GM19328 (cell line): Measurements from ENCODE around the gene KCNAB1.

Experiments
- ATAC-seq: cut with Tn5 transposase; IDR thresholded peaks from one replicate; pipeline ENCODE4 v1.9.1; 2021; ENCODE audit warnings: mild to moderate bottlenecking, moderate library complexity; ENCODE audit not compliant: unreplicated experiment

Gene KCNAB1

DNA sequence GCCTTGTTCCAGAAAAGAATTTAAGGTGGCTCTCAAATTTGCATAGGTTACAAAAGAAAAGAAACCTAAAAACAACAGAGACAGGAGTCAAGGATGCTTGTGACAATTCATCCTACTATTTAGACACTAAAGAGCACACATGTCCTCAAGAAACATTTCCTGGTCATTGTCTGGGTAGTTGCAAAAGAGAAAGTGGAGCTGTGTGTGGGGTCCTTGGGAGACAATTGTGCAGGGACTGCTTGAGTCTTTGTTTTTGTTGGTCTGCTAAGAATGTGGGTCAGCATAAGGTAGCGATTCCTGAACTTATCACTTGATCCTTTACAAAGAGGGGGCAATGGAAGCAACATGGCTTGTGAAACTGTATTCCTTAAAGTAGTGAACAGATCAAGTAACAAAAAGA lies 185.3 kb downstream of the KCNAB1 start:
- no peak for ATAC-seq

DNA sequence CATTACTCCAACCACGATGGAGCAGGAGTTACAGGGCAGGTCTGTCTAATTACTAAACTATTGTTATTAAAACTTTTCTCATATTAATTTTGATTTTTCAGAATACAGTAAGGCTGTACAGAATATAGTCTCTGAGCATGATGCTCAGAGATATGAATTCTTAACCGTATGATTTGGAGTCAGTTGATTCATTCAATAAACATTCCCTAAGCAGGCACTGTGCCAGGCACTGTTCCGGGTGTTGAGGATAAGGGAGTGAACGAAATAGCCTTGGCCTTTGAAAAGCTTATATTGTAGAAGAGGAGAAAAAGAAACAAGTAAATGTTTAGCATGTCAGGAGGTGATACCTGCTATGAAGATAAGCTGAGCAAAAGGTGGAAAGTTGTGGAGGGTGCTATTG lies 187.3 kb downstream of the KCNAB1 start:
- ATAC-seq = no peak

DNA sequence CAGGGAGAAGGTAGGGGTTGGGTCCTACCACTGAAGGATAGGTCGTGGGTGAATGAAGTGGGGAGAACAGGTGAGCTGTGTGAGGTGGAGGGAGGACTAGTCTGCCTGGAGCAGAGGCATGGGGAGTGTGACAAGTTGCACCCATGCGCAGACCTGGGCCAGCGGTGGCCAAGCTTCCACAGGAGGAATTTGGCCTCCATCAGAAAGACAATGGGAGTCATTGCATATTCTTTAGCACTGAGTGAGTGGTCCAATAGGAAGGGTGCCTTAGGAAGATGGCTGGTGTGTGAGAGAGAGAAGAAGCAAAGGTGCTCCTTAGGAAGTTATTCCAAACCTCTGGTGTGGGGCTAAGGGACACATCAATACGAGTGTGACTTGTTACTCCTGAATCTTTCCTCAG lies 191.1 kb downstream of the KCNAB1 start:
- ATAC-seq = no peak

DNA sequence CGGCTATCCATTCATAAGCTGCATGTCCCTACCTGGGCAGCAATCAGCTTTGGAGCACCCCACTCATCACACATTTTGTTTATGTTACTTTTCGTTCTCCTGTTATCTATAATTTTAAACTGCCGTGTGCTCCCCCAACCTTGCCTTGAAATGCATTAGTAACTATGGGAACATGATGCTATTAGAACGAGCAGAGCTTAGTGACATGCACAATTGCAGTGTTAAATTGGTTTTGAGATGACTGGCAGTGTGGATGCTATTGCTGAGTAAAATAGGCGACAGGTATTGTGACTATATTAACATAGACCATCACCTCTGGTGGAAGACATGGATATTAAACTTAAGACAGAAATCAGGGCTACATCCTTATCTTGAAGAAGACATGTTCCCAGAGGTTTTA lies 191.6 kb downstream of the KCNAB1 start:
- ATAC-seq = no peak

DNA sequence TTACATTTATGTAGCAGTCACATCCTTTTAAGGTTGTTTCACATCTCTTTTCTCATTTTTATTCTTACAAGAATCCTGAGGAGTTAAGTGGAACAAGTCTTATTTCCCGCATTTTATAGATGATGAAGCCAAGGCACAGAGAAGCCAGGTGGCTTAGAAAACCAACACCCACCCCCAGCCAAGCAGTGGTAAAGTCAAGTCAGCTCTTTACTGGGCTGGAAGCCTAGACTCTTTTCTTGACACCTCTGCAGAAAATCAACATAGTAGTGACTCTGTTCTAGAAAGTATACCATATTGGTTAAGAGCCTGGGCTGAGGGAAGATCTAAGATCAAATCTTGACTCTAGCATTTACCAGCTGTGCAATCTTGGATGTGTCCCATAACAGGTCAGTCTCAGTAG lies 195.7 kb downstream of the KCNAB1 start:
- no peak for ATAC-seq

DNA sequence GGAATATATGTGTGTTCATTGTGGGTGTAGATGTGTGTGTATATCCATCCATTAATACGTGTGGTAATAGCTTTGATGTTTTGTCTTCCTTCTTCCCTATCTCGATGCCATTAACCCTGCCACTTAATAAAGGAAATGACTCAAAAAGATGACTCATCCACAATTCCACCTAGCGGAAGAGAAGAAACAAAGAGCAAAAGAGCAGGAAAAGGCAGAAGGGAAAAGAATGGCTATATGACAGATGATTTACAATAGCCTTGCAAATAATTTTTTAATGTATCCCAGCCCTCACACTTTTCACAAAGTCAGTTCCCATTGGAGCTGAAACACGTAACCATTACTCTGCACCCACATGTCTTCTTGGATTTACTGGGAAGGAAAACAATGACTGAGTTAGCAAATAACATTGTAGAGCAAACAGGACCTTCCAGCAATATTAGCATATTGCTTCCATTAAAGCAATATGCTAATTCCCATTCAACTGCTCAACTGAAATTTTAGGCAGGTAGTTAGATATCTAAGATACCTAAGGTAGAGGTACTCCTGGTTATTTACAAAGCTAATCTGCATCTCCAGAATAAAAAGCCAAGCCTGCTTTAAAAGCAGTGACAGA lies 197.2 kb downstream of the KCNAB1 start:
- no peak for ATAC-seq

DNA sequence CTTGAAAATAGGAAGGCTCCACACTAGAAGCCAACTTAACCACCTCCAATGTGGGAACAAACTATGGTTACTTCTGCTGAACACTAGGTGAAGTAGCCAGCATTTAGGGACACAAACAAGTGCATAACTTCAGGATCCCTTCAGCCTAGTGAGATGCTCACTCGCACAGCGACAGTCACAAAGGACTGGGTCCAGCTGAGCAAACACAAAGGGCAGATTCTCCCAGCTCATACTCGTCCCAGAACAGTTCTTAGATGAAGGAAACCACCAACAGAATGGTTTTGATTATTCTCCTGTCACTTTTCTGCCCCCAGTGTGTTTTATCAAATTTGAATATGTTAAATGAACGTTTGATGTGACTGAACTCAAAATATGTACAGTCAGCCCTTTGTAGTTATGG lies 201.6 kb downstream of the KCNAB1 start:
- ATAC-seq = no peak

DNA sequence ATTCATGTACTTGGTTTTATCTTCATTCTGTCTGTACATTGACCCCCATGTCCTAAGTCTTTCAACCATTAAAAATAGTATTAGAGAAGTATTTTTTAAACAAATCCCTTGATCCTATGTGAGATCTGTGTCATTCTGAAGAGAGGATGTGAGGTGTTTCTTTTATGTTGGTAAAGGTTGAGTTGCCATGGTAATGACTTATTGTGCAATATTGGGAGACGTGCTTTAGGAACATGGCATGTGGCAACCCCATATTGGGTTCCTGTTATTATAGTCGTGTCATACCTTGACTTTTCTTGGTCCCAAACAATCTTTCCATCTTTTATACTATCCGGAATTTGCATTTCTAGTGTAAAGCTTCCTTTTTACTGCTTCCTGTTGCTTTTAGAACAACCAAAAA lies 203.1 kb downstream of the KCNAB1 start:
- no peak for ATAC-seq

DNA sequence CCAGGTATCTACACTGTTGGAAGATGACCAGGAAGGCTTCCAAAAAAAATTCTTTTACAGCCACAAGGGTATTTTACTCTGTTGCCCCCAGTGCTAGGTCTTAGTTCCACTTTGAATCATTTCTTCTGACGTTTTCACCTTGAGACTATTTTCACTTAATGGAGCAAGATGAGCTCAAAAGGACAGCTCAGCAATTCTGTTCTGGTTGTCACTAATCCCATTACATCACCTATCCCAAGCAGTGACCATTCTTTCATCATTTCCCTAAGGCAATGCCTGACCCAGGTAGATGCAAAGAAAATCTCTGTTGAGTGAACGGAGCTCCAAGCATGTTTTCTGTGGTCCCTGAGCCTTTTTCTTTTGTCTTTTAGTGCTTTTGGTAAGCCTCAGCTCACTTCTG lies 210.0 kb downstream of the KCNAB1 start:
- ATAC-seq = no peak

DNA sequence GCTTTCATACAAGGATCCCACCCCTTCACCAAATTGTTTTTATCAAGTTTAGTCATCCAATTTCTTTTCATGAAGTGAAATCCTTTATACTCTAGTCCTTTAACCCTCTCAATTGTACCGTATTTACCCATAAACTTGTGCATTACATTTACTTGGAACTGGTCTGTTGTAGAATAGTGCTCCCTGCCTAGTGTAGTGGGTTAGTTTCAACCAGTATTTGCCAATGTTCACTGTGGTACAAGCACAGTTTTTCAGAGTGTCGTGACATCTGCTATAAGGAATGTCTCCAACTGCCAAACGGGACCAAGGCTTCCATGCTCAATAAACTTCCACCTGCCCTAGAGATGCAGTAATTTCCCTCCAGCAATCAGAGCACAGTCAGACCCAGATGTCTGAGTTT lies 211.9 kb downstream of the KCNAB1 start:
- ATAC-seq = no peak

DNA sequence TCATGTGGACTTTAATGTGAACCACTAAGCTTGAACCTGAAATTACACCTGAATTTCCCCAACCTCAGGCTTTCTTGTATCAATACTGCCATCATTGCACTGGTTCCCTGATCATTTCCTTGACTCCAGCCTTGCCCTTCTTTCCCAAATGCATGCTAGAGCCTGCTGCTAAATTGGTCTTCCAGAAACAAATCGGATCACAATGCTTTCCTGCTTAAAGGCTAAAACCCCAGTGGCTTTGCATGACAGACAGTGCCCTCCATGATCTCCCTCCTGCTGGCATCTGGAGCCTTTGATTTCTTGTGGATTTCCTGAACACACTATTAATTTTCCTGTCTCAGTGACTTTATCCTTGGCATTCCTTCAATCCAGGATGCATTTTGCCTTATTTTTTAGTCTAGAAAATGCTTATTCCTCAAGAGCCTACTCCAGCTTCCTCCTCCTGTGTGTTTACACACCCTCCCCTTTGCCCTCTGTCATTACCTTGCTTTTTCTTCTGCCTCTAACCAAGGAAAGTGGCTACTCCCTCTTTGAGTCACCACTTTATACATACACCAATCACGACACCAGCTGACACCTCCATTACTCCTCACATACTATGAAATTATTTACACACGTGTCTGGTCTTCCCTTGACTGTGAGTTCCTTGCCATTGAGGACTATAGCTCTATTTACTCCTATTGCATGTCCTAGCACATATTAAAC lies 214.6 kb downstream of the KCNAB1 start:
- ATAC-seq = no peak

DNA sequence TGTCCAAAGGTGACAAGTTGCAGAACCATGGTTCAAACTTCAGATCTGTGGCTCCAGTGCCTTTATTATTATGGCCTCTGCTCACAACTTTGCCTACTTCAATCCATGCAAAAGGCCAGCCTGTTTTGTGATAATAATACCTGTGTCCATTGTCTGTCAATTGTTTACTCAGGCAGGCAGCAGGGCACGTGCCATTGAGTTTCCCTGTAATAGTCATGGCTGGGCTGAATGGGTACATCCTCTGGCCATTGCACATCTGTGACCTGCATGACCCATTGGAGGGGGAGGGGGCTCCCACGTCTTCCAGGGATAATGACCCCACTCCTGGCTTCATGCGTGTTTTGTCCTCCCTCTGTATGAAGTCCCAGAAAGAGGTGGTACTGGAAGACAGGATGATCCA lies 219.1 kb downstream of the KCNAB1 start:
- ATAC-seq = no peak

DNA sequence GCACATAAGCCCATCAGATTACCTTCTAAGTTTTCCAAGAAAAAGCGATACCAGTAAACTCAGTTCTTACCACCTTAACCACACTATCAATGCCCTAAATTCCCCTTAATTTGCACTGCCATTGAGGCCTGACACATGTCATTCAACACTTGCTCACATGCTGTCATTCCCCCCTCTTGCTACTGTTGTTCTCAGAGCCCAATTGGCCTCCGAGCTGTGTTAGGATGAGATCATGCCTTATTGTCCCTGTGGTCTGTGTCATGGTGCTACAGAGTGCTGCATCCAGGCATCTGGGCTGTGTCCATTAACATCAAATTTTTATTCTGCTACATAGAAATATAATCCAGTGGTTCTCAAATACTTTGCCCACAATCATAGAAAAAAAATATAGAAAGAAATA lies 221.0 kb downstream of the KCNAB1 start:
- ATAC-seq = no peak

DNA sequence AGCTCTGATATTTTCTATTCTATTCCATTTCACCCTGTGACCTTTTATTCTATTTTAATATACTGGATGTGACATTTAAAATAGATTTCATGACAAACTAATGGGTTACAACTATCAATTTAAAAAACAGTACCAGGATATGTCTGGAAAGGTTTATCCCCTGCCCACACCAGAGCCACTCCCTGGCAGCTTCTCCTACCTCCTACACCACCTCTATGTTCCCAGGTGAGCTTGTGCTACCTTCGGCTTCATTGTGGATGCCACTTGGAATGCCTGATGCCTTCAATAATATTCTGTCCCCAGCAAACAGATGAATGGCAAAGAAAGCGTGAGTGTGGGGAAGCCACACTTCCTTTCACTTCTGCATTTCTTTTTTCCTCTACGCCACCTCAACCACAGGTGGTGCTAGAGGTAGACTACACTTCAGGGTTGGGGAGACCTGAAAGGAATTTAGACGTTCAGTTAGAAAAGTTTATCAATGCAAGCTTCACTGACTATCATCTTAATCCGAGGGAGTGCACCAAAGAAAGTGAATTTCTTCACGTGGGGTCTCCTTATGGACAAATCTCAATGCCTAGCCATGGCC lies 221.5 kb downstream of the KCNAB1 start:
- ATAC-seq = peak; percentile 100

DNA sequence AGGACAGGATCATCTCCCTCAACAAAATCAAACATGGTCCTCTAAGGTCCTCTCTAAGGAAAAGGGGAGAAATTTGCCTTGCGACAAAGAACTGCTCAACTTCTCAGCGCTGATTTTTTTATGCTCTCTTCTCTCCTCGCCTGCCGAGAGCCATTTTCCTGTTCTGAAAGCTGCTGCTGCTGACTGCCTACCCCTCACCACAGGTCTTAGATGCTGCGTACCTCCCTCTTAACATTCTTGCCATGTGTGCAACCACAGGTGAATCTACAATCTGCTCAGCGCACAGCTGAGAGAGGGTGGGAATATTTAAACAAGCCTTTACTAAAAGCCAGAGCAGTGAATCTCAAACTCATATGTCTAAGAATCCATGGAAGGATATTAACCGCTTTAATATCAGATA lies 223.8 kb downstream of the KCNAB1 start:
- ATAC-seq = no peak

DNA sequence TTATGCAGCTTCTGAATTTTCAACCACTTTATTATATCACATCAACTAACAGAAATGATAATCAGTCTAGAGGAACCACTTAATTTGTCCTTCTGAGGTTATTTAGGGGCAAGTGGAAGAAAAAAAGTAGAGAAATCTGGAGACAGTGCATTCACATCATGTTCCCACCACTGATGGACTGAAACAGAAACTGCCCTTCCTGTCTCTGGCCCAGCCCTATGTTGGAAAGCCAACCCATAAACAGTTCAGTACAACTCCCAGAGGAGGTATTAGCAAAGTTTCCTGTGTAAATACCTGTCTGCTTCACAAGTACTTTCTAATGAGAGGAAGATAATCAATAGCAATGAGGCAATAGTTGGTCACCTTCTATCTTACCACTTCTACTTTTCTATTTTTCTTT lies 228.7 kb downstream of the KCNAB1 start:
- ATAC-seq = no peak

DNA sequence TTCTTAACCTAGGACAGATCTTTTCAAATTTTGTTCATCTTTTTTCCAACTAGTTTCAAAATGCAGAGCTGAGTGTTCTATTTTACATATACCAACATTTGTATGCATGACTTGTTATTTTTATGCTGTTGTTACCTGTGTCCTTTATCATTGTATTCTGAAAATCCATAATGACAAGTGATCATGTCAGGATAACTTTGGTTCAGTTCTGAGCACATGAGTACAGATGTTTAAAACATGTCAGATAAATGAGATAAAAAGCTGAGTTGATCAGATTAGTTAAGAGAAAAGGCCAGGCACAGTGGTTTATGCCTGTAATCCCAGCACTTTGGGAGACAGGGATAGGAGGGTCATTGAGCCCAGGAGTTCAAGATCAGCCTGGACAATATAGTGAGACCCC lies 229.6 kb downstream of the KCNAB1 start:
- no peak for ATAC-seq

DNA sequence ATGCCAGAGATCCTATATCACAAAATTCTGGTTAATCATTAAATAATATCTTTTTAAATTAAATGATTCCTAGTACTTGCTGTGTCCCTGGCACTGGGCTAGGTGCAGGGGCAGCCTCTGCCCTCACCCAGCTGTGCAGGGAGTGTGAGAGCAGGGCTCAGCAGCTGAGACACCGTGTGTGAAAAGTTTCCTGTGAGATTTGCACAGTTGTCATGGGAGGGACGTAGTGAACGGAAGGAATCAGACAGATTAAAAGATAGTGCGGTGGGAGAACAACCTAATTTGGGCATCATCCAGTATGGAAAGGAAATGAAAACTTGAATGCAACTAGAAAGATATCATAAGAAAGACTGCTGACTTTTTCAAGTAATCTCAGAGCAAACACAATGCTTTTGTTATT lies 230.4 kb downstream of the KCNAB1 start:
- ATAC-seq = no peak

DNA sequence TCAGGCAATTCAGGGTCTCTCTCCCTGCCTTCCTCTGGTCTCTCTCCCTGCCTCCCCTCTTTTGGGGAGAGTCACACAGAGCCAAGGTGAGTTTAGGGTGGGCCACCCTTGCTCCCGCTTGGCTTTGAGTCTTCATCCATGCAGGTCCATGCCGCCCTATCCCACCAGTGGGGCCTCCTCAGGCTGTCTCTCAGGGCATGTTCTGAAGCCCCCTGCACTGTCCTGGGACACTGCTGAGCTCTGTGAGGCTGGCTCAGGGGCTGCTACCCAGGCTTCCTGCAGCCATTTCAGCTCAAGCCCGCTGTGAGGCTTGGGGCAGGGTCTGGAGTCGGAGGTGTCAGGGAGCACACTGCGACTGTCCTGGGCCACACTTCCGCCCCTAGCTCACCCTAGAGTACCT lies 231.4 kb downstream of the KCNAB1 start:
- ATAC-seq = no peak

DNA sequence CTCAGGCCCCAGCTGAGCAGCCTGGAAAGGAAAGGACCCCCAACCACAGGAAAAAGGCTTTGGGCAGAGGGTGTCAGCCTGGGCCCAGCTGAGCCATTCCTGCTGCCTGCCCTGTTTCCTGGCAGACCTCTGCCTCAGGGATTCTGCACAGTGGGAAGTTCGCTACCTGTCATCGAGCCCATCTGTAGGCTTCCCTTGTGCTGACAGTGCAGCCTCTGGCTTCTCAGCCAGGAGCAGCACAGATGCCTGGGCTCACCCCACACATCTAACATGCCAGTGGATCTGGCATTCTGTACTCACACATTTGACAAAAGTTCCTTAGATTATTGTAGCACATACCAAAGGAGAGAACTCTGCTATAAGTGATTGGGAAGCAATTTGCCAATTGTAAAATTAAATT lies 232.3 kb downstream of the KCNAB1 start:
- no peak for ATAC-seq

DNA sequence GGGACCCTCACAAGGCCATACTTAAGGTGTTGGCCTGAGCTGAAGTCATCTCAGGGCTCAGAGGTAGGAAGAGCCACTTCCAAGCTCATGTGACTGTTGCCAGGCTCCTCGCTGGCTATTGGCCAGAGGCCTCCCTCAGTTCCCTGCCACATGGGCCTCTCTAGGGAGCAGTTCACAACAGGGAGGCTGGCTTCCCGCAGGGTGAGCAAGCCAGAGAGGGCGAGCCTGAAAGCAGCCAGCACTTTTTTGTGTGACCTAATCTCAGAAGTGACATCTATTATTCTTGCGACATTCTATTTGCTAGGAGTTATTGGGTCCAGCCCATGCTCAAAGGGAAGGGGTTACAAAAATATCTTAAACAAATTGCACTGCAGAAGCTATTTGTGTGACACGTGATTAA lies 233.2 kb downstream of the KCNAB1 start:
- no peak for ATAC-seq

DNA sequence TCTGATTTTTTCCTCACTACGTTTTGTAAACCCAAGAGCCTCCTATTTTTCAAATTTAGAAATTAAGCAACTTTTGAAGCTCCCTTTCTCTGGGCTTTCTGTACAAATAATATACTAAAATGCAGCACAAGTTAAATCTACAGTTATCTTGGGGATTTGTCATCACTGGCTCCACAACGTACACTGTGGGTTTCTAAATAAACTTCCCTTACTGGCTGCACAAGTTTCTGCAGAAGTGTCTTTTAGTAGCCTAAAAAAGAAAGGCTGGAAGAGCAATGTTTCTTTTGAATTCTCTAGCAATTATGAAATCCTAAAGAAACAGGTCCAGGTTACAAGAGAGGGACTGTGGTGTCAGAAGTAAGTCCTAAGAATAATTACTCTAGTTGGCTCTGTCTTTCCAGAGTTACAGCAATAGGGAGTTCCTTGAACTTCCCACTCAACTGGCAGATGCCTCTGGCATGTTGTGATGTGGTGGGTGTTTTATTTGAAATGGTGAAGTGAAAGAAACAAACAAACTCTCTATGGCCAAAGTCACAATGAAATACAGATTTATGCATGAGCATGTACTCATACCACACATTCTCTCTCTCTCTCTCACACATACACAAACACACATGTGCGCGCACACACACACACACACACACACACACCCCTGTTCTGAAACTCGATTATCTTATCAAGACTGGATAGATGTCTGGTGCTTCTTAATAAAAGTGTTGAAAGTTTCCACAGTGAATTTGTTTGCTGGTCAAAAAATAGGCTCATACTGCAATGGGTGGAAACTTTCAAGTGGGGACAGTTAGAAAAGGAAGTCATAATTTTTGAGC lies 236.4 kb downstream of the KCNAB1 start:
- ATAC-seq = no peak
